Measurements from ENCODE around the gene UBTF.

GRCh38 chr17:44170499-44171201, 48.8 kb downstream of the UBTF start, which contains the start of gene ASB16:
- no peak for TF ChIP-seq ZNF232 (CRISPR knock-in tag; IDR thresholded peaks at IDR 0.05)
- TF ChIP-seq CTCF (IDR thresholded peaks at IDR 0.05), result no peak
- TF ChIP-seq ATF6 (CRISPR knock-in tag; IDR thresholded peaks at IDR 0.05), result no peak
- no peak for TF ChIP-seq ZNF263 (CRISPR knock-in tag; IDR thresholded peaks at IDR 0.05; ENCODE audit: low read depth)
